GM18505 (cell line): ENCODE measurements around the gene PTDSS2.
"Not testable (repeated sequence)": the region's sequence is repeated elsewhere in the genome, so short reads cannot be mapped to it uniquely, and the experiment has no call there.

ENCODE experiments used
- ATAC-seq: cut with Tn5 transposase; IDR thresholded peaks from one replicate; pipeline ENCODE4 v1.9.1; 2021; ENCODE audit not compliant: unreplicated experiment
- POLR2A ChIP-seq: IDR thresholded peaks from 4 replicates; pipeline ENCODE4 v1.6.1; 2011; ENCODE audit warnings: borderline replicate concordance; ENCODE audit not compliant: insufficient read depth, insufficient read length; ENCODE audit errors: extremely low read depth

The PTDSS2 gene

GRCh38 chr11:409008-409599 is 41.0 kb upstream of the PTDSS2 start:
- ATAC-seq: no peak
- TF ChIP-seq POLR2A: no peak

- ATAC-seq: no peak
- no peak for TF ChIP-seq POLR2A
Measured at GRCh38 chr11:409600-410483, 40.2 kb upstream of the PTDSS2 start.

- not testable (repeated sequence) for ATAC-seq
Measured at GRCh38 chr11:410711-411110, 39.4 kb upstream of the PTDSS2 start.

- ATAC-seq: not testable (repeated sequence)
Measured at GRCh38 chr11:411520-411919, 38.6 kb upstream of the PTDSS2 start.

- no peak for TF ChIP-seq POLR2A
- no peak for ATAC-seq
Measured at GRCh38 chr11:412641-413119, 37.4 kb upstream of the PTDSS2 start.

GRCh38 chr11:413120-414081 is 36.7 kb upstream of the PTDSS2 start:
- TF ChIP-seq POLR2A: no peak
- no peak for ATAC-seq

GRCh38 chr11:414318-414857 is 35.7 kb upstream of the PTDSS2 start:
- no peak for TF ChIP-seq POLR2A
- no peak for ATAC-seq

GRCh38 chr11:415640-416041 is 34.4 kb upstream of the PTDSS2 start:
- no peak for ATAC-seq
- TF ChIP-seq POLR2A: no peak

GRCh38 chr11:416051-416756 is 33.9 kb upstream of the PTDSS2 start:
- no peak for TF ChIP-seq POLR2A
- ATAC-seq: no peak

GRCh38 chr11:416757-417621 is 33.1 kb upstream of the PTDSS2 start:
- no peak for TF ChIP-seq POLR2A
- ATAC-seq: no peak

GRCh38 chr11:417652-418342 is 32.3 kb upstream of the PTDSS2 start:
- ATAC-seq: no peak
- no peak for TF ChIP-seq POLR2A
